Mesendoderm (in vitro differentiated cells): ENCODE results near the gene TCHH.
"Not testable (repeated sequence)": the region's sequence is repeated elsewhere in the genome, so short reads cannot be mapped to it uniquely, and the experiment has no call there.

Source experiments
- DNase-seq: peaks from one replicate; pipeline ENCODE4 v3.0.0; 2013
- H2AK5ac ChIP-seq: 2 replicates; pipeline ENCODE4 v1.6.1; 2013; ENCODE audit warnings: low read length, inconsistent platforms
- H2BK120ac ChIP-seq: 2 replicates; pipeline ENCODE4 v1.6.1; 2013; ENCODE audit warnings: low read depth, mild to moderate bottlenecking, low read length, moderate library complexity, mixed read lengths
- H2BK15ac ChIP-seq: replicated peaks from 2 replicates; pipeline ENCODE4 v1.6.1; 2013; ENCODE audit warnings: low read depth, mild to moderate bottlenecking, moderate library complexity
- H2BK5ac ChIP-seq: 2 replicates; pipeline ENCODE4 v1.6.1; 2013; ENCODE audit warnings: low read length, inconsistent platforms
- H3K18ac ChIP-seq: 2 replicates; pipeline ENCODE4 v1.6.1; 2013; ENCODE audit warnings: mild to moderate bottlenecking, low read length, mixed read lengths
- H3K23ac ChIP-seq: one replicate; pipeline ENCODE4 v1.6.1; 2013; ENCODE audit warnings: low read length
- H3K27ac ChIP-seq: 2 replicates; pipeline ENCODE4 v1.5.1; 2013; ENCODE audit warnings: low read depth, mild to moderate bottlenecking, inconsistent platforms, low read length, moderate library complexity
- H3K27me3 ChIP-seq: 2 replicates; pipeline ENCODE4 v1.6.1; 2013; ENCODE audit warnings: low read length, control low read depth, mild to moderate bottlenecking, inconsistent platforms; ENCODE audit not compliant: insufficient read depth, poor library complexity
- H3K36me3 ChIP-seq: 2 replicates; pipeline ENCODE4 v1.6.1; 2013; ENCODE audit warnings: low read length, inconsistent platforms; ENCODE audit not compliant: control insufficient read depth, insufficient read depth
- H3K4ac ChIP-seq: one replicate; pipeline ENCODE4 v1.6.1; 2013; ENCODE audit warnings: low read depth, mild to moderate bottlenecking, low read length, moderate library complexity
- H3K4me1 ChIP-seq: 2 replicates; pipeline ENCODE4 v1.6.1; 2013; ENCODE audit warnings: low read depth, low read length, inconsistent platforms; ENCODE audit not compliant: control insufficient read depth
- H3K4me2 ChIP-seq: 2 replicates; pipeline ENCODE4 v1.6.1; 2013; ENCODE audit warnings: low read length
- H3K4me3 ChIP-seq: 2 replicates; pipeline ENCODE4 v1.5.1; 2013; ENCODE audit warnings: mild to moderate bottlenecking, low read length
- H3K56ac ChIP-seq: one replicate; pipeline ENCODE4 v1.6.1; 2013; ENCODE audit warnings: low read length
- H3K79me1 ChIP-seq: 2 replicates; pipeline ENCODE4 v1.6.1; 2013; ENCODE audit warnings: low read length, inconsistent platforms
- H3K79me2 ChIP-seq: 2 replicates; pipeline ENCODE4 v1.6.1; 2013; ENCODE audit warnings: mild to moderate bottlenecking, low read length; ENCODE audit not compliant: control insufficient read depth, insufficient read depth
- H3K9ac ChIP-seq: 2 replicates; pipeline ENCODE4 v1.6.1; 2013; ENCODE audit warnings: low read length, inconsistent platforms
- H4K5ac ChIP-seq: one replicate; pipeline ENCODE4 v1.6.1; 2013; ENCODE audit warnings: low read length
- H4K8ac ChIP-seq: one replicate; pipeline ENCODE4 v1.6.1; 2013; ENCODE audit warnings: low read depth, mild to moderate bottlenecking, control low read depth, low read length, moderate library complexity
- WGBS: extraction: QIAGEN DNeasy Blood & Tissue Kit; methylation state at CpG from one replicate; pipeline ENCODE4 v1.1.7; 2013; ENCODE audit warnings: low lambda C conversion rate, missing lambda C conversion rate; ENCODE audit not compliant: insufficient coverage; ENCODE audit errors: extremely low coverage; 5-methylcytosine and 5-hydroxymethylcytosine counted together

TCHH gene

DNA sequence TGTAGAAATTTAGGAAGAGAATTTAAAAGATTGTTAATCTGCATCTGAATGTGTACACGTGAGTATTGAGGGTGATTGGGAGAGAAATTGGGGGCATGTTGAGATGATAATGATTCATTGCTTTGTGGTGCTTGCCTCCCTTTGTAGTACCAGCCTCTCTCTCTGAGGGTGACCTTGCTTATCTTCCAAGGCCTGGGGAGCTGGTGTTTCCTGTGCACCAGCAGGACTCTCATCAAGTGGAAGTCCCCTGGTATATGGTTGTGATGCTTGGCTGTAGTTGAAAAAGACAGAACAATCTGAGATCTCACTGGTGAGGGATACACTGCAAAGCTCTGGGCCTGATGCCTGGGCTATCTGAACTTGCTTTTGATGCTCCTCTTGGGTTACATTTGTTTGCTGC, 30.4 kb downstream of the TCHH start:
- Histone ChIP-seq H3K4me3 (no peak overlapping the region), H3K79me2 (no peaks in the 10 kb centered on the region), H3K4ac (no peak overlapping the region), H3K9ac (no peak overlapping the region), H4K8ac (no peak overlapping the region), H3K27me3 (no peaks in the 10 kb centered on the region), H3K4me2 (no peak overlapping the region), H3K36me3 (no peaks in the 10 kb centered on the region), H3K56ac (no peak overlapping the region), H4K5ac (no peak overlapping the region), H3K18ac (no peak overlapping the region), H2AK5ac (no peak overlapping the region), H3K23ac (no peak overlapping the region), H2BK120ac (no peak overlapping the region), H2BK15ac (no peak overlapping the region), H2BK5ac (no peak overlapping the region), H3K4me1 (no peaks in the 10 kb centered on the region), H3K79me1 (no peaks in the 10 kb centered on the region), H3K27ac (no peak overlapping the region)
- no peak for DNase-seq
- WGBS = 100% methylated on average over 1 of the region's 1 CpG

GRCh38 chr1:152081026-152081425, 34.2 kb downstream of the TCHH start:
- not testable (repeated sequence) for H3K36me3 ChIP-seq, H3K79me1 ChIP-seq, H3K9ac ChIP-seq, H3K4ac ChIP-seq, H3K27ac ChIP-seq, H3K18ac ChIP-seq, H2BK15ac ChIP-seq, DNase-seq, H2AK5ac ChIP-seq, H3K23ac ChIP-seq, H3K79me2 ChIP-seq, H3K4me2 ChIP-seq, H3K4me3 ChIP-seq, H4K5ac ChIP-seq, H3K56ac ChIP-seq, H3K27me3 ChIP-seq, H2BK120ac ChIP-seq, H4K8ac ChIP-seq, H3K4me1 ChIP-seq, H2BK5ac ChIP-seq
- no CpG with 5 or more reads among the region's 17 CpGs for WGBS

DNA sequence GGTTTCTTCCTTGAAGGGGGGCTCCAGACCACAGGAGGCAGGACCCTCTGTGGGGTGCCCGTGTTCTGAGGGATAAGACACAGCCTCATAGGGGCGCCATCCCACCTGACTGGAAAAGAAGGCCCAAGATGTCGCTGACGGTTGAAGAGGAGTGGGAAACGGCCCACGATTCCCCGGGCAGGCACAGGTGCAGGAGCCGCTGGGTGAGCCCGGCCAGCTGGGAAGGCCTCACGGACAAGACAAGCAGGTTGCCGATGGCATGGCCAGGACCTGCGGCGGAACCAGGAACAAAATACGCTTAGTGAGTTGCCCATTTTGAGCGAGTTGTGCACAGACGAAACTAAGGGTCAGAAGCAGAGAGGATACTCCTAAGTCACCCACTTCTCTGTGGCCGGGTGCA, 34.8 kb downstream of the TCHH start:
- not testable (repeated sequence) for H3K79me1 ChIP-seq, H3K36me3 ChIP-seq, H3K27me3 ChIP-seq, H3K79me2 ChIP-seq, H2BK15ac ChIP-seq, H4K8ac ChIP-seq, H3K56ac ChIP-seq, H3K4ac ChIP-seq, H3K27ac ChIP-seq, H2BK120ac ChIP-seq, H3K4me3 ChIP-seq, H2AK5ac ChIP-seq, H3K23ac ChIP-seq, H4K5ac ChIP-seq, H3K4me1 ChIP-seq, H3K18ac ChIP-seq, DNase-seq, H3K9ac ChIP-seq, H2BK5ac ChIP-seq, H3K4me2 ChIP-seq
- WGBS = no CpG with 5 or more reads among the region's 17 CpGs

GRCh38 chr1:152078831-152079441, 36.3 kb downstream of the TCHH start:
- H3K4me3 ChIP-seq = no peak overlapping the region
- no peak overlapping the region for H3K27ac ChIP-seq
- H3K36me3 ChIP-seq = no peaks in the 10 kb centered on the region
- no peaks in the 10 kb centered on the region for H3K27me3 ChIP-seq
- no peak overlapping the region for H2BK120ac ChIP-seq
- no peak overlapping the region for H3K4me2 ChIP-seq
- no peak overlapping the region for H2BK5ac ChIP-seq
- H3K9ac ChIP-seq = no peak overlapping the region
- H4K8ac ChIP-seq = no peak overlapping the region
- no peaks in the 10 kb centered on the region for H3K4me1 ChIP-seq
- no peak overlapping the region for H4K5ac ChIP-seq
- DNase-seq = no peak
- no peak overlapping the region for H3K56ac ChIP-seq
- H3K79me2 ChIP-seq = no peaks in the 10 kb centered on the region
- H2AK5ac ChIP-seq = no peak overlapping the region
- no peak overlapping the region for H3K23ac ChIP-seq
- H3K4ac ChIP-seq = no peak overlapping the region
- no peaks in the 10 kb centered on the region for H3K79me1 ChIP-seq
- H3K18ac ChIP-seq = no peak overlapping the region
- no CpG with 5 or more reads among the region's 24 CpGs for WGBS
- no peak overlapping the region for H2BK15ac ChIP-seq

- no CpG with 5 or more reads among the region's 3 CpGs for WGBS
- DNase-seq = no peak
- no peak overlapping the region for H3K4me3 ChIP-seq
- H2AK5ac ChIP-seq = no peak overlapping the region
- no peak overlapping the region for H3K56ac ChIP-seq
- no peak overlapping the region for H2BK5ac ChIP-seq
- no peak overlapping the region for H3K18ac ChIP-seq
- H3K4me1 ChIP-seq = no peaks in the 10 kb centered on the region
- no peaks in the 10 kb centered on the region for H3K79me1 ChIP-seq
- H3K23ac ChIP-seq = no peak overlapping the region
- H3K36me3 ChIP-seq = no peaks in the 10 kb centered on the region
- H3K27ac ChIP-seq = no peak overlapping the region
- H4K5ac ChIP-seq = no peak overlapping the region
- H3K4me2 ChIP-seq = no peak overlapping the region
- no peak overlapping the region for H4K8ac ChIP-seq
- no peak overlapping the region for H2BK120ac ChIP-seq
- H3K27me3 ChIP-seq = no peaks in the 10 kb centered on the region
- no peak overlapping the region for H3K9ac ChIP-seq
- no peak overlapping the region for H3K4ac ChIP-seq
- no peak overlapping the region for H2BK15ac ChIP-seq
- H3K79me2 ChIP-seq = no peaks in the 10 kb centered on the region
These were observed 42.9 kb downstream of the TCHH start for GRCh38 chr1:152072311-152072710.

DNA sequence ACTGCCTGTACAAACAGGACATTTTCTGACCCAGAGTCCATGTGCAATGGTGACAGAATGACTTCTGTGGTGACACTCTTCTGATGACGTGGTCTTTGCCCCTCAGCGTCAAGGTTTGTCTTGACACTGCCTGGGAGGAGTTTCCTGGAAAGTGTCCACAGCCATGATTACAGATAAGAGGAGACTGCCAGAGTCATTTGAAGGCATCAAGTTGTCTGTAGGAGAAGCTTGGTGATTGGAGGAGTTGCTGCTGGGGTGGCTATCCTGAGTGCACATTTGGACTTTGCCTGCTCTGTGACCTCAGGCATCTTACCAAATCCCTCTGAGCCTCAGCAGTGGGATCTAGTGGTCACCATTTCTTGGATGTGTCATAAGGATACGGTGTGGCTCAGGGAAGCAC, 44.1 kb downstream of the TCHH start:
- Histone ChIP-seq H3K36me3 (no peaks in the 10 kb centered on the region), H4K5ac (no peak overlapping the region), H2BK120ac (no peak overlapping the region), H3K9ac (no peak overlapping the region), H3K56ac (no peak overlapping the region), H3K4me1 (no peaks in the 10 kb centered on the region), H3K27me3 (no peaks in the 10 kb centered on the region), H2BK5ac (no peak overlapping the region), H3K18ac (no peak overlapping the region), H3K4me3 (no peak overlapping the region), H3K79me1 (no peaks in the 10 kb centered on the region), H3K4me2 (no peak overlapping the region), H2BK15ac (no peak overlapping the region), H3K23ac (no peak overlapping the region), H3K27ac (no peak overlapping the region), H3K4ac (no peak overlapping the region), H2AK5ac (no peak overlapping the region), H4K8ac (no peak overlapping the region), H3K79me2 (no peaks in the 10 kb centered on the region)
- DNase-seq = no peak
- WGBS = no CpG with 5 or more reads among the region's 3 CpGs
